Mammary epithelial cell (primary cell): Measurements from ENCODE around the gene TRIM45.

Experiments
- CTCF ChIP-seq, 2 donors: IDR thresholded peaks in 1 of 2; conservative IDR thresholded peaks in 1 of 2; 2 replicates each; pipeline ENCODE4 v1.5.1; 2011 to 2012; ENCODE audit warnings: inconsistent platforms in 2 of 2, low read length in 2 of 2, mild to moderate bottlenecking in 2 of 2, control low read depth in 1 of 2, low read depth in 1 of 2; ENCODE audit not compliant: insufficient read depth in 1 of 2; ENCODE audit errors: extremely low read depth in 1 of 2
- EZH2 ChIP-seq: IDR thresholded peaks from 2 replicates; pipeline ENCODE4 v1.6.1; 2012; ENCODE audit warnings: low read length, inconsistent platforms, borderline replicate concordance

- TF ChIP-seq EZH2: no peak
- no peak for TF ChIP-seq CTCF (conservative IDR thresholded peaks at IDR 0.05 in 1 of 2, IDR thresholded peaks at IDR 0.05 in 1 of 2; ENCODE audit: extremely low read depth in 1 of 2, insufficient read depth in 1 of 2, low read depth in 1 of 2, low read length in 2 of 2)
Observed at GRCh38 chr1:117123274-117123673, 1.7 kb upstream of the TRIM45 start.
